Endothelial cell of umbilical vein (primary cell): ENCODE measurements around the gene KCNN3. TPM values are rescaled to one million over a fixed set of nuclear protein-coding genes. Genes with fewer than 3 reads are reported as not detected.

Experiments used
- BruUV-seq: library from RNA; stranded (reverse); fragments of 400-500 nt; replicated peaks from 2 replicates; lab custom pipeline; 2021; lab: Mats Ljungman, UMichigan
- CTCF ChIA-PET: fragments of 300-600, 350-600 bp; sonication (Branson Sonifier 250); formaldehyde crosslinking; loops from one replicate; lab custom pipeline; 2021; ENCODE audit warnings: antibody characterized with exemption, inconsistent platforms; lab: Charles Lee
- POLR2A ChIA-PET: fragments of 300-600, 350-600 bp; sonication (Branson Sonifier 250); formaldehyde crosslinking; loops from one replicate; lab custom pipeline; 2021; ENCODE audit warnings: antibody characterized with exemption, inconsistent platforms; lab: Charles Lee
- DNase-seq: peaks from one replicate; pipeline ENCODE4 v3.0.0-alpha.2; 2011; ENCODE audit warnings: low read depth, low spot score
- FAIRE-seq: peaks from 2 replicates; lab custom pipeline; 2011; peaks lifted over from hg19 to GRCh38; lab: Jason Lieb, UNC
- H2AFZ ChIP-seq: 2 replicates; pipeline ENCODE4 v1.6.0; 2012; ENCODE audit warnings: low read depth, low read length, control low read depth, inconsistent platforms
- H3K27ac ChIP-seq: 2 replicates; pipeline ENCODE4 v1.5.1; 2011; ENCODE audit warnings: low read depth, mild to moderate bottlenecking, control low read depth, low read length, moderate library complexity; ENCODE audit not compliant: insufficient read depth
- H3K27me3 ChIP-seq, 2 experiments: 2 replicates each; pipeline versions ENCODE4 v1.6.0 to v1.6.1; 2011; ENCODE audit warnings: low read length in 2 of 2, mixed read lengths in 1 of 2; ENCODE audit not compliant: control insufficient read depth in 2 of 2, insufficient read depth in 2 of 2
- H3K36me3 ChIP-seq, 2 experiments: 2 replicates in 1 of 2; 3 replicates in 1 of 2; pipeline ENCODE4 v1.5.1; 2011; ENCODE audit warnings: low read length in 2 of 2, mild to moderate bottlenecking in 1 of 2, moderate library complexity in 1 of 2; ENCODE audit not compliant: control insufficient read depth in 2 of 2, insufficient read depth in 2 of 2; ENCODE audit errors: extremely low read depth in 1 of 2
- H3K4me1 ChIP-seq: 3 replicates; pipeline ENCODE4 v1.5.1; 2011; ENCODE audit warnings: mild to moderate bottlenecking, low read length; ENCODE audit not compliant: control insufficient read depth, insufficient read depth; ENCODE audit errors: extremely low read depth
- H3K4me2 ChIP-seq: 2 replicates; pipeline ENCODE4 v1.6.1; 2011; ENCODE audit warnings: low read length, control low read depth, mixed read lengths; ENCODE audit not compliant: insufficient read depth
- H3K4me3 ChIP-seq, 3 experiments: fragments of 200-600 bp in 1 of 3; sonication (generic), shearing (Covaris generic) in 1 of 3; replicated peaks in 1 of 3; 2 replicates each; pipeline ENCODE4 v1.5.1; 2011 to 2016; ENCODE audit warnings: control low read depth in 3 of 3, low read length in 3 of 3, mild to moderate bottlenecking in 2 of 3, inconsistent platforms in 1 of 3, low read depth in 1 of 3, moderate library complexity in 1 of 3; ENCODE audit not compliant: insufficient read depth in 1 of 3
- H3K79me2 ChIP-seq: 2 replicates; pipeline ENCODE4 v1.6.0; 2012; ENCODE audit warnings: low read length, inconsistent platforms; ENCODE audit not compliant: control insufficient read depth, insufficient read depth
- H3K9ac ChIP-seq: replicated peaks from 2 replicates; pipeline ENCODE3; 2011; ENCODE audit warnings: low read length, control low read depth; ENCODE audit not compliant: insufficient read depth; ENCODE audit errors: extremely low read depth
- H3K9me1 ChIP-seq: replicated peaks from 3 replicates; pipeline ENCODE4 v1.6.0; 2011; ENCODE audit warnings: mild to moderate bottlenecking, low read length; ENCODE audit not compliant: control insufficient read depth, insufficient read depth; ENCODE audit errors: extremely low read depth
- H3K9me3 ChIP-seq: replicated peaks from 2 replicates; pipeline ENCODE4 v1.5.1; 2012; ENCODE audit warnings: low read length, inconsistent platforms; ENCODE audit not compliant: control insufficient read depth, insufficient read depth
- H4K20me1 ChIP-seq: replicated peaks from 2 replicates; pipeline ENCODE3; 2011; ENCODE audit warnings: mild to moderate bottlenecking, low read length; ENCODE audit not compliant: control insufficient read depth, insufficient read depth; ENCODE audit errors: extremely low read depth
- EZH2 ChIP-seq: IDR thresholded peaks from 2 replicates; pipeline ENCODE4 v1.6.1; 2012; ENCODE audit warnings: borderline replicate concordance, low read depth, mild to moderate bottlenecking, moderate library complexity, low read length, inconsistent platforms; ENCODE audit not compliant: severe bottlenecking
- FOS ChIP-seq: IDR thresholded peaks from 2 replicates; pipeline ENCODE4 v1.6.1; 2011; ENCODE audit warnings: mild to moderate bottlenecking, low read length, moderate library complexity, borderline replicate concordance; ENCODE audit not compliant: insufficient read depth
- GATA2 ChIP-seq: IDR thresholded peaks from 2 replicates; pipeline ENCODE4 v1.7.0; 2011; ENCODE audit warnings: low read depth, mild to moderate bottlenecking, moderate library complexity, mixed read lengths, low read length; ENCODE audit not compliant: insufficient read length, insufficient read depth
- JUN ChIP-seq: IDR thresholded peaks from 2 replicates; pipeline ENCODE4 v1.6.1; 2011; ENCODE audit warnings: borderline replicate concordance, low read depth; ENCODE audit not compliant: insufficient read length, insufficient read depth
- MYC ChIP-seq: IDR thresholded peaks from one replicate; pipeline ENCODE4 v1.6.1; 2011; ENCODE audit warnings: mild to moderate bottlenecking, low read depth, low read length
- POLR2A ChIP-seq: IDR thresholded peaks from 2 replicates; pipeline ENCODE4 v1.6.1; 2012; ENCODE audit warnings: low read depth, mild to moderate bottlenecking, control low read depth, low read length
- POLR2AphosphoS5 ChIP-seq: IDR thresholded peaks from 2 replicates; pipeline ENCODE4 v1.6.1; 2012; ENCODE audit warnings: low read depth, mild to moderate bottlenecking, control low read depth, low read length, moderate library complexity; ENCODE audit not compliant: insufficient read depth
- dilution Hi-C: fragments of 300-500 bp; cut with MboI; formaldehyde crosslinking; loops from one replicate; pipeline ENCODE4 v1.15.0; 2019; ENCODE audit warnings: low sequenced_read_pairs; ENCODE audit not compliant: extremely low pct_ligation_motif_present
- intact Hi-C: fragments of 100-400 bp; cut with micrococcal nuclease; formaldehyde crosslinking; loops from one replicate; pipeline ENCODE4 v1.10.0; 2022
- polyA plus RNA-seq, 4 experiments: library from polyadenylated mRNA; depleted of rRNA in 3 of 4; stranded (reverse) in 3 of 4; unstranded in 1 of 4; fragments of >200 nt; gene quantifications; 2 replicates each; pipeline versions ENCODE4 v1.2.1 to v1.2.3, GENCODE V29; 2011 to 2012; ENCODE audit warnings: missing spikeins in 1 of 4
- total RNA-seq: library from RNA; stranded (reverse); gene quantifications from 2 replicates; pipeline ENCODE4 v1.2.3, GENCODE V29; 2021
- TF ChIP-seq, protein P1 (sequence below): IDR thresholded peaks from 2 replicates; pipeline ENCODE4 v1.6.1; 2011; ENCODE audit not compliant: insufficient read depth, insufficient read length
- TF ChIP-seq, protein P2 (sequence below), 2 donors: IDR thresholded peaks; 1 replicate in 1 of 2; 2 replicates in 1 of 2; pipeline ENCODE4 v1.5.1; 2011; ENCODE audit warnings: low read length in 2 of 2, mild to moderate bottlenecking in 2 of 2, moderate library complexity in 2 of 2, control low read depth in 1 of 2, inconsistent platforms in 1 of 2, low read depth in 1 of 2; ENCODE audit not compliant: insufficient read depth in 1 of 2; ENCODE audit errors: extremely low read depth in 1 of 2

KCNN3 gene
- total and polyA plus RNA-seq, 2 donors (not counting 3 experiments of a cell fraction or from before 2014, with no cell fraction given), result 0.91 to 1.1 TPM

DNA sequence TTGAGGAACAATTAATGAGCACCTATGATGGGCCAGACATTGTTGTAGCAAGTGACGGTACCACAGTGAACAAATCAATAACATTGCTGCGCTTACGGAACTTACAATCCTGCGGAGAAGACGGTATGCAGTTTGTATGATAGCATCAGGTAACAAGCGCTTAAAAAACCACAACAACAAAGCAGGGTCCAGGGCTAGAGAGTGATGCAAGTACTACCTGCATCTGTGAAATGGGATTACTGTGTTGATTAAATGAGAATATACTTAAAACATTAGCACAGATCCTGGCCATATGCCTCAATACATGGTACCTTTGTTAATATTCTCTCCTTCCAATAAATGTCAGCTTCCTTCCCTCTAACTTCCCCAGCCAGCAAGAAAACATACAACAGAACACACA, 151.5 kb downstream of the KCNN3 start:
- TF ChIP-seq GATA2, result no peak
- TF ChIP-seq, protein P1, sequence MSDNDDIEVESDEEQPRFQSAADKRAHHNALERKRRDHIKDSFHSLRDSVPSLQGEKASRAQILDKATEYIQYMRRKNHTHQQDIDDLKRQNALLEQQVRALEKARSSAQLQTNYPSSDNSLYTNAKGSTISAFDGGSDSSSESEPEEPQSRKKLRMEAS, result no peak
- no peak for TF ChIP-seq FOS
- no peak for TF ChIP-seq EZH2
- no peak for TF ChIP-seq POLR2A
- TF ChIP-seq, protein P2, sequence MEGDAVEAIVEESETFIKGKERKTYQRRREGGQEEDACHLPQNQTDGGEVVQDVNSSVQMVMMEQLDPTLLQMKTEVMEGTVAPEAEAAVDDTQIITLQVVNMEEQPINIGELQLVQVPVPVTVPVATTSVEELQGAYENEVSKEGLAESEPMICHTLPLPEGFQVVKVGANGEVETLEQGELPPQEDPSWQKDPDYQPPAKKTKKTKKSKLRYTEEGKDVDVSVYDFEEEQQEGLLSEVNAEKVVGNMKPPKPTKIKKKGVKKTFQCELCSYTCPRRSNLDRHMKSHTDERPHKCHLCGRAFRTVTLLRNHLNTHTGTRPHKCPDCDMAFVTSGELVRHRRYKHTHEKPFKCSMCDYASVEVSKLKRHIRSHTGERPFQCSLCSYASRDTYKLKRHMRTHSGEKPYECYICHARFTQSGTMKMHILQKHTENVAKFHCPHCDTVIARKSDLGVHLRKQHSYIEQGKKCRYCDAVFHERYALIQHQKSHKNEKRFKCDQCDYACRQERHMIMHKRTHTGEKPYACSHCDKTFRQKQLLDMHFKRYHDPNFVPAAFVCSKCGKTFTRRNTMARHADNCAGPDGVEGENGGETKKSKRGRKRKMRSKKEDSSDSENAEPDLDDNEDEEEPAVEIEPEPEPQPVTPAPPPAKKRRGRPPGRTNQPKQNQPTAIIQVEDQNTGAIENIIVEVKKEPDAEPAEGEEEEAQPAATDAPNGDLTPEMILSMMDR (IDR thresholded peaks at IDR 0.05; ENCODE audit: extremely low read depth in 1 of 2, insufficient read depth in 1 of 2, low read depth in 1 of 2, low read length in 2 of 2), result no peak
- TF ChIP-seq JUN, result no peak
- TF ChIP-seq MYC, result no peak
- no peak for TF ChIP-seq POLR2AphosphoS5
- H3K4me2 ChIP-seq, result no peak overlapping the region
- DNase-seq (no peak), FAIRE-seq (no peak)
- H3K79me2 ChIP-seq, result no peaks in the 10 kb centered on the region
- POLR2A ChIA-PET, result no interaction called here
- no peaks in the 10 kb centered on the region for H3K36me3 ChIP-seq
- H3K9me1 ChIP-seq, result no peaks in the 10 kb centered on the region
- no peak overlapping the region for H3K27ac ChIP-seq
- H4K20me1 ChIP-seq, result no peaks in the 10 kb centered on the region
- H3K9me3 ChIP-seq, result no peaks in the 10 kb centered on the region
- no peak overlapping the region for H3K9ac ChIP-seq
- H3K27me3 ChIP-seq, result no peaks in the 10 kb centered on the region
- H2AFZ ChIP-seq, result no peak overlapping the region
- CTCF ChIA-PET, result interaction anchor here (0.6 kb wide), 1 partner anchor 160 kb away, joined by 4 read pairs; the partner anchor contains the start of gene UBE2Q1
- dilution Hi-C loops, result no loop called here
- BruUV-seq, result no TSS peak
- intact Hi-C loops, result no loop called here
- no peak overlapping the region for H3K4me3 ChIP-seq
- no peaks in the 10 kb centered on the region for H3K4me1 ChIP-seq
